ENCODE measurements around the gene TMEM179.

Gene TMEM179

DNA sequence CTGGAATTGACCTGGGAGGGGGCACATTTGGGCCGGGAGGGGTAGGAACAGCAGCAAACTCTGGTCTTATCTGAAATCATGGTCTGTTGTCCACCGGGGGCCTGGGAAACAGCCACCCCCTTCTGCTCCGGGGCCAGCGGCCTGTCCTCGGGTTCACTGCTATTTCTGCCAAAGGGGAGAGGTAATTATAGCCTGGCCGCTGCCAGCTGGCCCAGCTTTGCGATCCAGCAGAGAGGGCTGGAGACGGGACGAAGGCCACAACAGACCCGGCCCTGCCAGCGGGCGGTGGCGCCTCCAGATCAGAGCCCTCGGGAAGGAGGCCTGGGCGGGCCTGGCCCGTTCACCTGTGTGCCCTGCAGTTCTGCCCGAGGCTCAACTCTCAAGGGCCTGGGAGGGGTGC, 25.1 kb downstream of the TMEM179 start, which contains the start of gene C14orf180:
Gene C14orf180, plus strand, starts transcription at position 258 of the 400 bp plus-strand sequence. CDS start 6,667 bp downstream, outside the sequence.
- no peak within 1 kb of the TSS for H3K4me3 ChIP-seq (ENCODE audit: low read depth, low read length)
- POLR2A ChIA-PET, result no interaction called here
- no peak for DNase-seq (ENCODE audit: low read depth, low spot score)
- CTCF ChIA-PET, result no interaction called here
- TF ChIP-seq, protein P1, sequence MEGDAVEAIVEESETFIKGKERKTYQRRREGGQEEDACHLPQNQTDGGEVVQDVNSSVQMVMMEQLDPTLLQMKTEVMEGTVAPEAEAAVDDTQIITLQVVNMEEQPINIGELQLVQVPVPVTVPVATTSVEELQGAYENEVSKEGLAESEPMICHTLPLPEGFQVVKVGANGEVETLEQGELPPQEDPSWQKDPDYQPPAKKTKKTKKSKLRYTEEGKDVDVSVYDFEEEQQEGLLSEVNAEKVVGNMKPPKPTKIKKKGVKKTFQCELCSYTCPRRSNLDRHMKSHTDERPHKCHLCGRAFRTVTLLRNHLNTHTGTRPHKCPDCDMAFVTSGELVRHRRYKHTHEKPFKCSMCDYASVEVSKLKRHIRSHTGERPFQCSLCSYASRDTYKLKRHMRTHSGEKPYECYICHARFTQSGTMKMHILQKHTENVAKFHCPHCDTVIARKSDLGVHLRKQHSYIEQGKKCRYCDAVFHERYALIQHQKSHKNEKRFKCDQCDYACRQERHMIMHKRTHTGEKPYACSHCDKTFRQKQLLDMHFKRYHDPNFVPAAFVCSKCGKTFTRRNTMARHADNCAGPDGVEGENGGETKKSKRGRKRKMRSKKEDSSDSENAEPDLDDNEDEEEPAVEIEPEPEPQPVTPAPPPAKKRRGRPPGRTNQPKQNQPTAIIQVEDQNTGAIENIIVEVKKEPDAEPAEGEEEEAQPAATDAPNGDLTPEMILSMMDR (IDR thresholded peaks at IDR 0.05; ENCODE audit: insufficient read depth, low read length, missing control alignments), result no peak

DNA sequence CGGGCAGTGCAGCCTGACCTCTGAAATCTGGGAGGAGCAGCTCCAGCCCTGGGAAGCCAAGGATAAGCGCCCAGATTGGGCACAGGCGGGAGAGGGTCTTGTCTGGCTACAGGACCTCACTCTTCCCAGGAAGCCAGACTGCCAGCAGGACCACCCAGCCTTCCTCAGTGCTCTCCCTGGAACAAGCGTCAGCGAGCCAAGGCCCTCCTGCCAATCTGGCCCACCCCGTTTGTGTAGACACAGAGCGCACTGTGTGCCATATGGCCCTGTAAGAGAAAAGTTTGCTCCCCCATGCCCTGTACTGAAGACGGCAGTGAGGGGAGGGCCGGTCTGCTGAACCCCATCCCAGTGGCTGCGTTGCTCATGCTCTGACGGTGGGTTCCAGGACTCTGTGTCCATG, 26.3 kb downstream of the TMEM179 start:
- no peak overlapping the region for H3K4me3 ChIP-seq (ENCODE audit: low read depth, low read length)
- CTCF ChIA-PET, result interaction anchor here (2.0 kb wide), 1 partner anchor 15 kb away, joined by 7 read pairs; no protein-coding TSS in a partner anchor
- TF ChIP-seq, protein P1 (IDR thresholded peaks at IDR 0.05; ENCODE audit: insufficient read depth, low read length, missing control alignments), result no peak
- DNase-seq (ENCODE audit: low read depth, low spot score), result no peak
- POLR2A ChIA-PET, result no interaction called here

DNA sequence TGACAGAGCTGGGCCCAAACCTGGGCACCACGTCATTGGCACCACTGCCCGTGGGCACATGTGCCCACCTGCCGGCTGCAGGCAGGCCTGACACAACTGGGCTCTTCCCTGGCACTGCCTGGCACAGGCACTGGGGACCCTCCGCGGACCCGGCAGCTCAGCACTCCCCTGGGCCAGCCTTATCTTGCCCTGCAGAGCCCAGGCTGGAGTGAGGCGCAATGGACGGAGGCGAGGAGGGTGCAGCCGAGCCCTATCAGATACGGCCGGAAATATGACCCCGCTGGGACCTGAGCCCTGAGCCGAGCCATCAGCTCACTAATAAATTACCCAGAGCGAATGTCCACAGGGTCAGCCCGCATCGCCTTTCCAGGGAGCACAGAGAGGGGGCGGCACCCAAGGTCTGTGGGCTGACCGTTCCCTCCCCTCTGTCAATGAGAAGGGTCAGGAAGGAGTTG, 26.7 kb downstream of the TMEM179 start:
- CTCF ChIA-PET, result interaction anchor here (2.0 kb wide), 1 partner anchor 14 kb away, joined by 7 read pairs; no protein-coding TSS in a partner anchor
- no peak overlapping the region for H3K4me3 ChIP-seq (ENCODE audit: low read depth, low read length)
- TF ChIP-seq, protein P1 (IDR thresholded peaks at IDR 0.05; ENCODE audit: insufficient read depth, low read length, missing control alignments), result no peak
- DNase-seq (ENCODE audit: low read depth, low spot score), result no peak
- POLR2A ChIA-PET, result no interaction called here

DNA sequence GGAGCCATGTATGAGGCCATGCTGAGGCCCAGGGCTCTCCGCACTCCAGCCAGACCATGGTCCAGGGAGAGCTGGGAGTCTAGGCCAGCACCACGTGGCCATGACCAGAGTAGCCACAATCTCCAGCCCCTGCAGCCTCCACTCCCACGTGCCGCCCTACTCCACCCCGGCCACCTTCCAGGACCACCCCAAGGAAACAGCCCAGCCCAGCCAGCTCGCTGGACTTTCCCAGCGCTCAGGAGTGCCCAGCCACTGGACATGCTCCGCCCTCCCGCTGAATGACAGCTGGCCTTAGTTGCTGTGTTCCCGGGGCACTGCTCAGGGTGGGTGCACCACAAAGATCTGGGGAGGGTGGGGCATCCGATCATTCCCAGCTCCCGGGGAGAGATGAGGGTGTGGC, 27.1 kb downstream of the TMEM179 start:
- DNase-seq (ENCODE audit: low read depth, low spot score), result no peak
- ChIA-PET POLR2A (no interaction called here), CTCF (interaction anchor here (2.0 kb wide), 1 partner anchor 14 kb away, joined by 7 read pairs; no protein-coding TSS in a partner anchor)
- TF ChIP-seq, protein P1 (IDR thresholded peaks at IDR 0.05; ENCODE audit: insufficient read depth, low read length, missing control alignments), result no peak
- no peak overlapping the region for H3K4me3 ChIP-seq (ENCODE audit: low read depth, low read length)

DNA sequence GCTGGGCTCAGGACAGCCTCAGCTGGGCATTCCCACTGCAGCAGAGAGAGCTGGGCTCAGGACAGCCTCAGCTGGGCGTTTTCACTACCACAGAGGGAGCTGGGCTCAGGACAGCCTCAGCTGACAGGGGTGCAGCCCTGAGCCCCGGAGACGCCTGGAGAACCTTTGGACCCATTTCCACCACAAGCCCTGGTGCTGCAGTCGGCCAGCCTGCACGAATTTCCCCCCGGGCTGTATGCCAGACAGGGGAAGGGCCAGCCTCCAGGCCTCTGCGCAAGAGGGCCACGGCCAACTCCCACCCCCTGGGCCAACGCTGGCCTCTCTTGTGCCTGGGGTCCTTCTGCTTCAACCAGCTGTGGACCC, 27.6 kb downstream of the TMEM179 start:
- H3K4me3 ChIP-seq (ENCODE audit: low read depth, low read length), result no peak overlapping the region
- no peak for DNase-seq (ENCODE audit: low read depth, low spot score)
- ChIA-PET POLR2A (no interaction called here), CTCF (interaction anchor here (1.1 to 2.0 kb wide), 2 partner anchors 11 to 13 kb away, joined by 3 to 7 read pairs; no protein-coding TSS in a partner anchor)
- TF ChIP-seq, protein P1 (IDR thresholded peaks at IDR 0.05; ENCODE audit: insufficient read depth, low read length, missing control alignments), result no peak

DNA sequence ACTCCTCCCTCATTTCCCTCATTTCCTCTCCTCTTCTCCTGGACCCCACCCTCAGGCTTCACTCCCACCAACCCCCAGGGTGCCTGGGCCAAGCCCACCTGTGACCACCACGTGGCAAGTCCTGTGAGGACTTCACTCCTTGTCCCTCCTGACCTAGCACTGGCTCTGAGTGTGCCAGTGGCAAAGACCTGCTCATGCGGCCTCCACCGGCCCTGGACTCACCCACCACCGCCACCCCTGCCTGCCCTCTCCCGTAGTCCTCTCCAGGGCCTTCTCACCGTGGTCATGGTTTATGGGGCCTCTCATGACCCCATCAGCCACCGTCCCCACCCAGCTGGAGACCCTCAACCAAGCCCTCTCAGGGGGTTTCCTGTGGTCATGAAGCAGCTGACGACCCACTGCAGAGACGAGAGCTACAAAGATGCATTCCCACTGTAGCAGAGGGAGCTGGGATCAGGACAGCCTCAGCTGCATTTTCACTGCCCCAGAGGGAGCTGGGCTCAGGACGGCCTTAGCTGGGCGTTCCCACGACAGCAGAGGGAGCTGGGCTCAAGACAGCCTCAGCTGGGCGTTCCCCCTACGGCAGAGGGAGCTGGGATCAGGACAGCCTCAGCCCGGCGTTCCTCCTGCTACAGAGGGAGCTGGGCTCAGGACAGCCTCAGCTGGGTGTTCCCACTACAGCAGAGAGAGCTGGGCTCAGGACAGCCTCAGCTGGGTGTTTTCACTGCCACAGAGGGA, 28.2 kb downstream of the TMEM179 start:
- ChIA-PET POLR2A (no interaction called here), CTCF (interaction anchor here (1.1 kb wide), 1 partner anchor 10 kb away, joined by 3 read pairs; no protein-coding TSS in a partner anchor)
- no peak for DNase-seq (ENCODE audit: low read depth, low spot score)
- H3K4me3 ChIP-seq (ENCODE audit: low read depth, low read length), result no peak overlapping the region
- TF ChIP-seq, protein P1 (IDR thresholded peaks at IDR 0.05; ENCODE audit: insufficient read depth, low read length, missing control alignments), result no peak

Measured in AG04449 (cell line).